ENCODE results near the gene PLAC1. TPM values are rescaled to one million over a fixed set of nuclear protein-coding genes. Genes with fewer than 3 reads are reported as not detected.

The PLAC1 gene
- total RNA-seq, 1 donor from 2014 or later = not detected

DNA sequence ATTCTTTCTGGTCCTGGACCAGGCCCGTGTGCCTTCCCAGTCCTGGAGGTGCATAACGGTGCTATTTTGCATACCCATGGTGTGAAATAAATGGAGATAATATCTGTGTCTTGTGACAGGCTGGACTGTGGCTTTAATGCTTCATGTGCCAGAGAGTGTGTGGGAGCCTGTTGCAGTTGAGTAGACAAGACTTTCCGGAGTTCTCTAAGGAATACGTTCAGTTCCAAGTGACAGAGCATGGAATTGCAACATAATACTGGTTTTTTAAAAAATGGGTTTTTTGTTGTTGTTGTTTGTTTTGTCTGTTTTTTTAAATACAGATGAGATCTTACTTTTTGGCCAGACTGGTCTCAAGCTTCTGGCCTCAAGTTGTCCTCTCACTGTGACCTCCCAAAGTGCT, 124.3 kb downstream of the PLAC1 start:
- DNase-seq (ENCODE audit: extremely low spot score, unreplicated experiment) = no peak
- Mint-ChIP-seq H3K27ac (ENCODE audit: unreplicated experiment) (no peak overlapping the region), H3K9me3 (ENCODE audit: unreplicated experiment) (peaks cover 7% of the 10 kb centered on the region), H3K27me3 (ENCODE audit: unreplicated experiment) (no peaks in the 10 kb centered on the region), H3K4me1 (ENCODE audit: unreplicated experiment) (peaks cover 21% of the 10 kb centered on the region), H3K4me3 (ENCODE audit: unreplicated experiment) (no peak overlapping the region), H3K36me3 (ENCODE audit: unreplicated experiment) (no peaks in the 10 kb centered on the region)
- TF ChIP-seq, protein P1, sequence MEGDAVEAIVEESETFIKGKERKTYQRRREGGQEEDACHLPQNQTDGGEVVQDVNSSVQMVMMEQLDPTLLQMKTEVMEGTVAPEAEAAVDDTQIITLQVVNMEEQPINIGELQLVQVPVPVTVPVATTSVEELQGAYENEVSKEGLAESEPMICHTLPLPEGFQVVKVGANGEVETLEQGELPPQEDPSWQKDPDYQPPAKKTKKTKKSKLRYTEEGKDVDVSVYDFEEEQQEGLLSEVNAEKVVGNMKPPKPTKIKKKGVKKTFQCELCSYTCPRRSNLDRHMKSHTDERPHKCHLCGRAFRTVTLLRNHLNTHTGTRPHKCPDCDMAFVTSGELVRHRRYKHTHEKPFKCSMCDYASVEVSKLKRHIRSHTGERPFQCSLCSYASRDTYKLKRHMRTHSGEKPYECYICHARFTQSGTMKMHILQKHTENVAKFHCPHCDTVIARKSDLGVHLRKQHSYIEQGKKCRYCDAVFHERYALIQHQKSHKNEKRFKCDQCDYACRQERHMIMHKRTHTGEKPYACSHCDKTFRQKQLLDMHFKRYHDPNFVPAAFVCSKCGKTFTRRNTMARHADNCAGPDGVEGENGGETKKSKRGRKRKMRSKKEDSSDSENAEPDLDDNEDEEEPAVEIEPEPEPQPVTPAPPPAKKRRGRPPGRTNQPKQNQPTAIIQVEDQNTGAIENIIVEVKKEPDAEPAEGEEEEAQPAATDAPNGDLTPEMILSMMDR (IDR thresholded peaks at IDR 0.05) = no peak

- TF ChIP-seq, protein P1 (IDR thresholded peaks at IDR 0.05) = no peak
These were observed 124.9 kb downstream of the PLAC1 start for GRCh38 chrX:134533352-134533751.

GRCh38 chrX:134530845-134531244, 127.4 kb downstream of the PLAC1 start:
- H3K27me3 Mint-ChIP-seq (ENCODE audit: unreplicated experiment) = no peaks in the 10 kb centered on the region
- DNase-seq (ENCODE audit: extremely low spot score, unreplicated experiment) = no peak
- TF ChIP-seq, protein P1 (IDR thresholded peaks at IDR 0.05) = no peak
- H3K4me1 Mint-ChIP-seq (ENCODE audit: unreplicated experiment) = peaks cover 7% of the 10 kb centered on the region
- H3K36me3 Mint-ChIP-seq (ENCODE audit: unreplicated experiment) = no peaks in the 10 kb centered on the region
- no peak overlapping the region for H3K4me3 Mint-ChIP-seq (ENCODE audit: unreplicated experiment)
- H3K9me3 Mint-ChIP-seq (ENCODE audit: unreplicated experiment) = peaks cover 7% of the 10 kb centered on the region
- H3K27ac Mint-ChIP-seq (ENCODE audit: unreplicated experiment) = no peak overlapping the region

More at GRCh38 chrX:134533352-134533751, 124.9 kb downstream of the PLAC1 start:
- Mint-ChIP-seq H3K27me3 (ENCODE audit: unreplicated experiment) (no peaks in the 10 kb centered on the region), H3K9me3 (ENCODE audit: unreplicated experiment) (peaks cover 7% of the 10 kb centered on the region), H3K4me1 (ENCODE audit: unreplicated experiment) (peaks cover 22% of the 10 kb centered on the region), H3K36me3 (ENCODE audit: unreplicated experiment) (no peaks in the 10 kb centered on the region), H3K4me3 (ENCODE audit: unreplicated experiment) (no peak overlapping the region), H3K27ac (ENCODE audit: unreplicated experiment) (no peak overlapping the region)
- DNase-seq (ENCODE audit: extremely low spot score, unreplicated experiment) = no peak

DNA sequence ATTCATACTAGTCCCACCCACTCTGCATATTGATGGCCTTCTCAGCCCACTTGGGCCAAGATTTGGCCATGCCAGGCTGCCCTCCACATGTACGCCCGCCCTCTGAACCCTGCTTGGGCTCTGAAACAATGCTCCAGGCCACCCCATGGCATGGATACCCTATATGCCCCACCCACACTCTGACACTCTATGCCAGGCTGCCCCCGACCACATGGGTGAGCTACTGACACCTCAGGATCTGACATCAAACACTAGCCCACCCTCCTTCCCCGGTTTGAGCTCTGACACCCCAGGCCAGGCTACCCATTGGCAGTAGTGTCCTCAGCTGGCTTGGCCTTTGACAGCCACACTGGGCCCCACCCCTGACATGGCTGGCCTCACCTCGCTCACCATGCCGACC, 128.8 kb downstream of the PLAC1 start:
- H3K27ac Mint-ChIP-seq (ENCODE audit: unreplicated experiment) = no peak overlapping the region
- H3K9me3 Mint-ChIP-seq (ENCODE audit: unreplicated experiment) = peaks cover 7% of the 10 kb centered on the region
- H3K4me3 Mint-ChIP-seq (ENCODE audit: unreplicated experiment) = no peak overlapping the region
- no peaks in the 10 kb centered on the region for H3K27me3 Mint-ChIP-seq (ENCODE audit: unreplicated experiment)
- TF ChIP-seq, protein P1 (IDR thresholded peaks at IDR 0.05) = no peak
- H3K4me1 Mint-ChIP-seq (ENCODE audit: unreplicated experiment) = peaks cover 13% of the 10 kb centered on the region
- H3K36me3 Mint-ChIP-seq (ENCODE audit: unreplicated experiment) = no peaks in the 10 kb centered on the region
- no peak for DNase-seq (ENCODE audit: extremely low spot score, unreplicated experiment)

- TF ChIP-seq, protein P1 (IDR thresholded peaks at IDR 0.05) = no peak
- Mint-ChIP-seq H3K36me3 (ENCODE audit: unreplicated experiment) (no peaks in the 10 kb centered on the region), H3K27me3 (ENCODE audit: unreplicated experiment) (no peaks in the 10 kb centered on the region), H3K27ac (ENCODE audit: unreplicated experiment) (peak overlapping the region; percentile 44), H3K4me1 (ENCODE audit: unreplicated experiment) (peaks cover 15% of the 10 kb centered on the region), H3K9me3 (ENCODE audit: unreplicated experiment) (peaks cover 7% of the 10 kb centered on the region), H3K4me3 (ENCODE audit: unreplicated experiment) (no peak overlapping the region)
- DNase-seq (ENCODE audit: extremely low spot score, unreplicated experiment) = no peak
These were observed 129.3 kb downstream of the PLAC1 start for GRCh38 chrX:134528960-134529359.

Measured in osteocyte (in vitro differentiated cells).